ENCODE data around the gene H2AZ2. TPM values are rescaled to one million over a fixed set of nuclear protein-coding genes. Genes with fewer than 3 reads are reported as not detected.

H2AZ2 gene
- total RNA-seq, 4 donors from 2014 or later = 99.6 to 418 (median 115) TPM

GRCh38 chr7:44838751-44839150, 9.1 kb downstream of the H2AZ2 start:
- no peak for TF ChIP-seq EP300 (IDR thresholded peaks at IDR 0.05; ENCODE audit: low read depth)
- TF ChIP-seq POLR2AphosphoS5 (IDR thresholded peaks at IDR 0.05) = no peak
- TF ChIP-seq CTCF (IDR thresholded peaks at IDR 0.05) = no peak
- no peak for TF ChIP-seq POLR2A (IDR thresholded peaks at IDR 0.05)
- WGBS, 2 donors (ENCODE audit: low coverage in 1 of 2) = 34 to 41% methylated on average over 2 of the region's 2 CpGs
- Histone ChIP-seq H3K27ac (no peak overlapping the region), H3K9me3 (no peaks in the 10 kb centered on the region), H3K4me1 (peaks cover 0 to 10% (median 2%) of the 10 kb centered on the region in 4 donors), H3K27me3 (no peaks in the 10 kb centered on the region), H3K4me3 (no peak overlapping the region), H3K36me3 (peaks cover 0 to 42% (median 15%) of the 10 kb centered on the region in 4 donors)
- DNase-seq = no peak
- intact Hi-C loops (cut with DNase I; ENCODE audit: low total_unique reads) = no loop called here
- in situ Hi-C loops (cut with MboI; ENCODE audit: low pct_ligation_motif_present in 1 of 4, low pct_unique_long_range_greater_than_20kb in 1 of 4, low sequenced_read_pairs in 3 of 4) = loop anchor here in 2 of 4 donors (25.0 kb wide), 1 partner anchor 251 kb away; the partner anchor contains the start of gene TMED4 (in 2 of the 2)

GRCh38 chr7:44827567-44827966, 20.3 kb downstream of the H2AZ2 start:
- no peaks in the 10 kb centered on the region for H3K9me3 ChIP-seq
- H3K4me3 ChIP-seq = no peak overlapping the region
- no peak overlapping the region for H3K27ac ChIP-seq
- no peaks in the 10 kb centered on the region for H3K4me1 ChIP-seq
- DNase-seq = no peak
- peaks cover 0 to 36% (median 11%) of the 10 kb centered on the region in 4 donors for H3K36me3 ChIP-seq
- TF ChIP-seq EP300 (IDR thresholded peaks at IDR 0.05; ENCODE audit: low read depth) (no peak), CTCF (IDR thresholded peaks at IDR 0.05) (no peak), POLR2A (IDR thresholded peaks at IDR 0.05) (no peak), POLR2AphosphoS5 (IDR thresholded peaks at IDR 0.05) (no peak)
- 81% methylated on average over 3 of the region's 3 CpGs for WGBS, 2 donors (ENCODE audit: low coverage in 1 of 2)
- in situ Hi-C loops (cut with MboI; ENCODE audit: low pct_ligation_motif_present in 1 of 4, low pct_unique_long_range_greater_than_20kb in 1 of 4, low sequenced_read_pairs in 3 of 4) = loop anchor here in 2 of 4 donors (25.0 kb wide), 1 partner anchor 240 kb away; the partner anchor contains the start of gene TMED4 (in 2 of the 2)
- H3K27me3 ChIP-seq = no peaks in the 10 kb centered on the region
- intact Hi-C loops (cut with DNase I; ENCODE audit: low total_unique reads) = no loop called here

- intact Hi-C loops (cut with DNase I; ENCODE audit: low total_unique reads) = no loop called here
- 80 to 89% methylated on average over 1 to 2 of the region's 2 CpGs for WGBS, 2 donors (ENCODE audit: low coverage in 1 of 2)
These were observed 22.9 kb downstream of the H2AZ2 start for GRCh38 chr7:44824894-44825526.

GRCh38 chr7:44823255-44823781, 24.6 kb downstream of the H2AZ2 start:
- Histone ChIP-seq H3K9me3 (no peaks in the 10 kb centered on the region), H3K4me1 (no peaks in the 10 kb centered on the region), H3K36me3 (peaks cover 0 to 3% (median 0%) of the 10 kb centered on the region in 4 donors), H3K27ac (no peak overlapping the region), H3K27me3 (no peaks in the 10 kb centered on the region), H3K4me3 (no peak overlapping the region)
- in situ Hi-C loops (cut with MboI; ENCODE audit: low pct_ligation_motif_present in 1 of 4, low pct_unique_long_range_greater_than_20kb in 1 of 4, low sequenced_read_pairs in 3 of 4) (no loop called here), intact Hi-C loops (cut with DNase I; ENCODE audit: low total_unique reads) (no loop called here)
- no peak for DNase-seq
- 74 to 76% methylated on average over 5 of the region's 5 CpGs for WGBS, 2 donors (ENCODE audit: low coverage in 1 of 2)
- TF ChIP-seq CTCF (IDR thresholded peaks at IDR 0.05) (no peak), EP300 (IDR thresholded peaks at IDR 0.05; ENCODE audit: low read depth) (no peak), POLR2AphosphoS5 (IDR thresholded peaks at IDR 0.05) (no peak), POLR2A (IDR thresholded peaks at IDR 0.05) (no peak)

More at GRCh38 chr7:44824894-44825526, 22.9 kb downstream of the H2AZ2 start:
- in situ Hi-C loops (cut with MboI; ENCODE audit: low pct_ligation_motif_present in 1 of 4, low pct_unique_long_range_greater_than_20kb in 1 of 4, low sequenced_read_pairs in 3 of 4) = loop anchor here in 2 of 4 donors (25.0 kb wide), 1 partner anchor 238 kb away; the partner anchor contains the start of gene TMED4 (in 2 of the 2)
- Histone ChIP-seq H3K27me3 (no peaks in the 10 kb centered on the region), H3K27ac (no peak overlapping the region), H3K4me3 (no peak overlapping the region), H3K4me1 (no peaks in the 10 kb centered on the region), H3K36me3 (peaks cover 0 to 19% (median 1%) of the 10 kb centered on the region in 4 donors), H3K9me3 (no peaks in the 10 kb centered on the region)
- TF ChIP-seq EP300 (IDR thresholded peaks at IDR 0.05; ENCODE audit: low read depth) (no peak), POLR2A (IDR thresholded peaks at IDR 0.05) (no peak)
- DNase-seq = no peak
